Head of caudate nucleus (tissue), 42 donors: ENCODE results near the gene CHN2.

Source experiments
- DNase-seq, 42 donors: peaks; one replicate each; pipeline versions ENCODE4 v3.0.0 to v3.0.0-alpha.2; 2020 to 2021; ENCODE audit warnings: mixed read lengths in 7 of 42
- intact Hi-C: fragments of 100-400 bp; cut with DNase I; formaldehyde crosslinking; loops from one replicate; pipeline ENCODE4 v1.15.0; 2022

Gene CHN2

GRCh38 chr7:29275018-29275318 lies 80.4 kb downstream of the CHN2 start:
- DNase-seq: no peak
- intact Hi-C loops: no loop called here

GRCh38 chr7:29275493-29275892 lies 80.9 kb downstream of the CHN2 start:
- no peak for DNase-seq

GRCh38 chr7:29276199-29276598 lies 81.6 kb downstream of the CHN2 start:
- intact Hi-C loops: no loop called here
- no peak for DNase-seq

More at GRCh38 chr7:29275493-29275892, 80.9 kb downstream of the CHN2 start:
- intact Hi-C loops: no loop called here

- DNase-seq: no peak
- intact Hi-C loops: no loop called here
Observed at GRCh38 chr7:29276806-29277205, 82.2 kb downstream of the CHN2 start.

- DNase-seq: no peak
- intact Hi-C loops: no loop called here
Observed at GRCh38 chr7:29277436-29278215, 83.1 kb downstream of the CHN2 start.

- no peak for DNase-seq
- intact Hi-C loops: no loop called here
Observed at GRCh38 chr7:29278337-29279069, 83.9 kb downstream of the CHN2 start.

- peak in 39 of 42 donors; percentile 12 to 78 (median 55) for DNase-seq
- intact Hi-C loops: no loop called here
Observed at GRCh38 chr7:29281782-29282541, 87.4 kb downstream of the CHN2 start.

- intact Hi-C loops: no loop called here
- peak in 2 of 42 donors; percentile 19 to 41 for DNase-seq
Observed at GRCh38 chr7:29282819-29283414, 88.3 kb downstream of the CHN2 start.

GRCh38 chr7:29284696-29285443 lies 90.3 kb downstream of the CHN2 start:
- no peak for DNase-seq
- intact Hi-C loops: no loop called here

- no peak for DNase-seq
- intact Hi-C loops: no loop called here
Observed at GRCh38 chr7:29285444-29285793, 90.8 kb downstream of the CHN2 start.

GRCh38 chr7:29285861-29286260 lies 91.3 kb downstream of the CHN2 start:
- intact Hi-C loops: no loop called here
- no peak for DNase-seq

- intact Hi-C loops: no loop called here
- DNase-seq: no peak
Observed at GRCh38 chr7:29287366-29287765, 92.8 kb downstream of the CHN2 start.

- peak in 6 of 42 donors; percentile 7 to 52 (median 44) for DNase-seq
- intact Hi-C loops: no loop called here
Observed at GRCh38 chr7:29288181-29289091, 93.9 kb downstream of the CHN2 start.

- intact Hi-C loops: no loop called here
- peak; percentile 20 to 84 (median 67) for DNase-seq
Observed at GRCh38 chr7:29289156-29290021, 94.8 kb downstream of the CHN2 start.

- no peak for DNase-seq
- intact Hi-C loops: no loop called here
Observed at GRCh38 chr7:29290829-29291228, 96.3 kb downstream of the CHN2 start.

- intact Hi-C loops: no loop called here
Observed at GRCh38 chr7:29291723-29292618, 97.4 kb downstream of the CHN2 start.

More at GRCh38 chr7:29291723-29292618, 97.4 kb downstream of the CHN2 start:
- DNase-seq: no peak
